Measurements from ENCODE around the gene CENPP. TPM values are rescaled to one million over a fixed set of nuclear protein-coding genes. Genes with fewer than 3 reads are reported as not detected.

The CENPP gene
- total RNA-seq, 1 donor from 2014 or later = 4.5 TPM

DNA sequence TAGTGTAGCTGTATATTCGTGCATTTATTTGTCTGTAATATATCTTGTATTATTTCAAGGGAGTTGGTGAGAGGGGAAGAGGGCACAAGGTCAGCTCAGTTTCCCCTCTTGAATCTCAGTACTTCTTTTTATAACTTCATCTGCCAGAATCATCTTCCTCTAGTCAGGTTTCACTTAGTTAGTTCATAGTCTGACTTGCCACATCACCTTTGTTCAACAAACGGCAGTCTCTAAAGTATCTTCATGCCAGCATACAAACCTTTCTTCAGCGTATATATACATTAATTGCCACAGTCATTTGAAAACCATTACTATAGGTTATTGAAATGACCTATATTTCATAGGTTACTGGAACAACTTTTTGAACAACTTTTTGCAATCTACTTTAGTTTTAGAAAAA, 208.5 kb downstream of the CENPP start:
- H3K4me3 Mint-ChIP-seq (ENCODE audit: unreplicated experiment) = no peak overlapping the region

DNA sequence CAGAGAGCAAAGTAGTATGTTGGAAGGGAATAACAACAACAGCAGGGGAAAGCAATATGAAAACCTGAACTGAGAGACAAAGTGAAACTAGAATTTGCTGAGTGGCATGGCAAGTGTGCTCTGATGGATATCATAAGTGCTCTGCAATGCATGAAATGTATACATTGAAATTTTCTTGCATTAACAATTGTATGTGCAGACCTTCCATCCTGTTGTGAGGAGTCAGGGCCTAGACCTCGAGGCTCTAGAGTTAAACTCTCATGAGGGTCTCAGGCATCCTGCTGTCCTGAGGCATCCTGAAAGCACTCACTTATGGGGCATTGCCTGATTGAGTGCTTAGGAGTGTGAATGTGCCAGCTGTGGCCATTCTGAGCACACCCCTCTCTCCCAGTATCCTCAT, 208.9 kb downstream of the CENPP start:
- TF ChIP-seq, protein P1, sequence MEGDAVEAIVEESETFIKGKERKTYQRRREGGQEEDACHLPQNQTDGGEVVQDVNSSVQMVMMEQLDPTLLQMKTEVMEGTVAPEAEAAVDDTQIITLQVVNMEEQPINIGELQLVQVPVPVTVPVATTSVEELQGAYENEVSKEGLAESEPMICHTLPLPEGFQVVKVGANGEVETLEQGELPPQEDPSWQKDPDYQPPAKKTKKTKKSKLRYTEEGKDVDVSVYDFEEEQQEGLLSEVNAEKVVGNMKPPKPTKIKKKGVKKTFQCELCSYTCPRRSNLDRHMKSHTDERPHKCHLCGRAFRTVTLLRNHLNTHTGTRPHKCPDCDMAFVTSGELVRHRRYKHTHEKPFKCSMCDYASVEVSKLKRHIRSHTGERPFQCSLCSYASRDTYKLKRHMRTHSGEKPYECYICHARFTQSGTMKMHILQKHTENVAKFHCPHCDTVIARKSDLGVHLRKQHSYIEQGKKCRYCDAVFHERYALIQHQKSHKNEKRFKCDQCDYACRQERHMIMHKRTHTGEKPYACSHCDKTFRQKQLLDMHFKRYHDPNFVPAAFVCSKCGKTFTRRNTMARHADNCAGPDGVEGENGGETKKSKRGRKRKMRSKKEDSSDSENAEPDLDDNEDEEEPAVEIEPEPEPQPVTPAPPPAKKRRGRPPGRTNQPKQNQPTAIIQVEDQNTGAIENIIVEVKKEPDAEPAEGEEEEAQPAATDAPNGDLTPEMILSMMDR (IDR thresholded peaks at IDR 0.05; ENCODE audit: unreplicated experiment) = no peak
- Mint-ChIP-seq H3K27me3 (ENCODE audit: unreplicated experiment) (no peaks in the 10 kb centered on the region), H3K4me3 (ENCODE audit: unreplicated experiment) (no peak overlapping the region), H3K9me3 (ENCODE audit: unreplicated experiment) (no peaks in the 10 kb centered on the region), H3K4me1 (ENCODE audit: unreplicated experiment) (no peaks in the 10 kb centered on the region), H3K36me3 (ENCODE audit: low read depth, unreplicated experiment) (no peaks in the 10 kb centered on the region), H3K27ac (ENCODE audit: unreplicated experiment) (no peak overlapping the region)
- DNase-seq (ENCODE audit: low spot score) = no peak

More for the DNA sequence above, 208.5 kb downstream of the CENPP start:
- no peaks in the 10 kb centered on the region for H3K27me3 Mint-ChIP-seq (ENCODE audit: unreplicated experiment)
- no peak overlapping the region for H3K27ac Mint-ChIP-seq (ENCODE audit: unreplicated experiment)
- no peaks in the 10 kb centered on the region for H3K36me3 Mint-ChIP-seq (ENCODE audit: low read depth, unreplicated experiment)
- H3K9me3 Mint-ChIP-seq (ENCODE audit: unreplicated experiment) = no peaks in the 10 kb centered on the region
- DNase-seq (ENCODE audit: low spot score) = no peak
- no peaks in the 10 kb centered on the region for H3K4me1 Mint-ChIP-seq (ENCODE audit: unreplicated experiment)
- TF ChIP-seq, protein P1 (IDR thresholded peaks at IDR 0.05; ENCODE audit: unreplicated experiment) = no peak

DNA sequence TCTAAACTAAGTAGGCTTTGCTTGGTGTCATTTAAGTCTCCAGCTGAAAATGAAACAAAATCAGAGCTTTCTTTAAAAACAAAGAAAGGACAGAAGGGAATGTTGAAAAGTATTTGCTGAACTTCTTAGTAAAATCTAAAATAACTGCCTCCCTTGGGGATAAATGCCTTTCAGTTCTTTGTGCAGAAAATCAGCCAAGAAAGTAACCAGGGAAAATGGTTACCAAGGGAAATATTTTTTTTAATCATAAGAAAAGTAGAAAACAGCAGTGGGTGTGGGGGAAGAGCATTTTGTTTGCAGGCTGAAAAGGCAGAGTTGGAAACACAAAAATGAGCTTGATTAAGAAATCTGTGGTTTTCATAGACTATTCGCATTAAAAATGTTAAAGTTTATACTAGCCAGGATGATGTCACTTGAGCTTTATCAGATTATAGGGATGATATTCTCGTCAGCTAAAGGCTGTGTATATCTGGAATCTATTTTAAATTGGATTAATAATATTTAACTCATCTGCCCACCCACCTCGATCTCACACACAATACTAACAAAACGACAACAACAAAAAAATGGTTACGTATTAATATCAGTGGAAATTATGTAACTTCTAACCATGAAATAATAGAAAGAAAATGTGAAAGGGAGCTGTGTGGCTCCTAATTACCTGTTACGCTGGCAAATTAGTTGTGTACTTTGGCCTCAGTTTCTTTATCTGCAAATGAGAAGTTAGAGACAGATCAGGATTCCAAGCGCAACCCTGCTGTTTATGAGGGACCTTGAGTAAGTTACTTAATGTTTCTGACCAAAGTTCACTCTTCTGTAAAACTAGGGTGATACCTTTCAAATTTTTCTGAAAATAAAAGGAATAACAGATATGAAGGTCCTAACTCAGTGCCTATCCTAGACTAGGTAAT, 210.4 kb downstream of the CENPP start, which contains the start of gene ECM2:
Gene ECM2, minus strand, starts transcription at position 51 of the 911 bp plus-strand sequence. CDS start 13,124 bp downstream, outside the sequence.
- Mint-ChIP-seq H3K4me1 (ENCODE audit: unreplicated experiment) (no peaks in the 10 kb centered on the region), H3K9me3 (ENCODE audit: unreplicated experiment) (no peaks in the 10 kb centered on the region), H3K27me3 (ENCODE audit: unreplicated experiment) (no peaks in the 10 kb centered on the region), H3K36me3 (ENCODE audit: low read depth, unreplicated experiment) (no peaks in the 10 kb centered on the region), H3K4me3 (ENCODE audit: unreplicated experiment) (no peak within 1 kb of the TSS), H3K27ac (ENCODE audit: unreplicated experiment) (no peak within 1 kb of the TSS)
- DNase-seq (ENCODE audit: low spot score) = no peak
- TF ChIP-seq, protein P1 (IDR thresholded peaks at IDR 0.05; ENCODE audit: unreplicated experiment) = no peak

- TF ChIP-seq, protein P1 (IDR thresholded peaks at IDR 0.05; ENCODE audit: unreplicated experiment) = no peak
- Mint-ChIP-seq H3K27ac (ENCODE audit: unreplicated experiment) (no peak overlapping the region), H3K4me3 (ENCODE audit: unreplicated experiment) (no peak overlapping the region)
Measured at GRCh38 chr9:92538541-92538940, 212.8 kb downstream of the CENPP start.

GRCh38 chr9:92543972-92544371, 218.2 kb downstream of the CENPP start:
- no peaks in the 10 kb centered on the region for H3K4me1 Mint-ChIP-seq (ENCODE audit: unreplicated experiment)
- H3K27ac Mint-ChIP-seq (ENCODE audit: unreplicated experiment) = no peak overlapping the region
- peaks cover 1% of the 10 kb centered on the region for H3K27me3 Mint-ChIP-seq (ENCODE audit: unreplicated experiment)

More at GRCh38 chr9:92538541-92538940, 212.8 kb downstream of the CENPP start:
- Mint-ChIP-seq H3K36me3 (ENCODE audit: low read depth, unreplicated experiment) (no peaks in the 10 kb centered on the region), H3K27me3 (ENCODE audit: unreplicated experiment) (no peaks in the 10 kb centered on the region), H3K4me1 (ENCODE audit: unreplicated experiment) (no peaks in the 10 kb centered on the region), H3K9me3 (ENCODE audit: unreplicated experiment) (no peaks in the 10 kb centered on the region)
- DNase-seq (ENCODE audit: low spot score) = no peak

More at GRCh38 chr9:92543972-92544371, 218.2 kb downstream of the CENPP start:
- no peak for DNase-seq (ENCODE audit: low spot score)
- H3K36me3 Mint-ChIP-seq (ENCODE audit: low read depth, unreplicated experiment) = peaks cover 4% of the 10 kb centered on the region
- no peaks in the 10 kb centered on the region for H3K9me3 Mint-ChIP-seq (ENCODE audit: unreplicated experiment)
- H3K4me3 Mint-ChIP-seq (ENCODE audit: unreplicated experiment) = no peak overlapping the region
- TF ChIP-seq, protein P1 (IDR thresholded peaks at IDR 0.05; ENCODE audit: unreplicated experiment) = no peak

Data from endothelial cell (in vitro differentiated cells).